GM19324 (cell line): Measurements from ENCODE around the gene CA5B.
A peak's percentile ranks its signal among the peaks of the same experiment; 100 is the strongest.
"Not testable (repeated sequence)": the region's sequence is repeated elsewhere in the genome, so short reads cannot be mapped to it uniquely, and the experiment has no call there.

Experiments used
- ATAC-seq: cut with Tn5 transposase; IDR thresholded peaks from one replicate; pipeline ENCODE4 v1.9.1; 2021; ENCODE audit warnings: mild to moderate bottlenecking, moderate library complexity; ENCODE audit not compliant: unreplicated experiment, low FRiP score

Gene CA5B

GRCh38 chrX:15747626-15748173 is 9.6 kb downstream of the CA5B start:
- ATAC-seq = no peak

DNA sequence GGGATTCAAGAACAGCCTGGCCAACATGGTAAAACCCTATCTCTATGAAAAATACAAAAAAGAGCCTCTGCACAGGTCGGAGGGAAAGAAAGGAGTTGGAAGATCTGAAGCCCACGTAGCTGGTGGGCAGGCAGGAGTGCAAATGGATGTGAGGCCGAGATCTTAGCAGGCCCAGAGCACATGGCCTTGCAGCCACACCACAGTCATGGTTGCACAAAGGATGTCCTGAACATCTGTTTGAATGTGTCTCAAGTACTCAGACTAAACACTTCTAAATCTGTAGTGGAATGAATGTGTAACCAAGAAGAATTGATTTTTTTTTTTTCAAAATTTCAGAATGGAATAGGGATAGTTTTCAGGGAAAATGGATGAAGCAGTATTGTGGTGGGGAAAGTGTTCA is 10.8 kb downstream of the CA5B start:
- no peak for ATAC-seq

GRCh38 chrX:15749642-15750610 is 11.9 kb downstream of the CA5B start:
- ATAC-seq = no peak

- no peak for ATAC-seq
These were observed 12.6 kb downstream of the CA5B start for GRCh38 chrX:15750611-15751154.

- ATAC-seq = no peak
These were observed 13.2 kb downstream of the CA5B start for GRCh38 chrX:15751155-15751819.

- ATAC-seq = no peak
These were observed 17.0 kb downstream of the CA5B start for GRCh38 chrX:15755091-15755490.

DNA sequence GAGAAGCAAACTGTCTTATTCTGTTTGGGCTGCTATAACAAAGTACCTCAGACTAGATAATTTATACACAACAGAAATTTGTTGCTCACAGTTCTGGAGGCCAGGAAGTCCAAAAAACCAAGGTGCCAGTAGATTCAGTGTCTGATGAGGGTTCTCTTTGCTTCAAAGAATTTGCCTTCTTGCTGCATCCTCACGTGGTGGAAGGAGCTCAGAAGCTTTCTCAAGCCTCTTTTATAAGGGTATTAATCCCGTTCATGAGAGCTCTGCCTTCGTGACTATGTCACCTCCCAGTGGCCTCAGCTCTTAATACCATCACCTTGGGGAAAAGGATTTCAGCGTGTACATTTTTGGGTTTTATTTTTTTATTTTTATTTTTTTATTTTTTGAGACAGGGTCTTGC is 20.1 kb downstream of the CA5B start:
- no peak for ATAC-seq

- ATAC-seq = not testable (repeated sequence)
These were observed 21.8 kb downstream of the CA5B start for GRCh38 chrX:15759886-15760285.

- ATAC-seq = no peak
These were observed 23.6 kb downstream of the CA5B start for GRCh38 chrX:15761564-15762191.

GRCh38 chrX:15769300-15769954 is 31.4 kb downstream of the CA5B start:
- ATAC-seq = no peak

DNA sequence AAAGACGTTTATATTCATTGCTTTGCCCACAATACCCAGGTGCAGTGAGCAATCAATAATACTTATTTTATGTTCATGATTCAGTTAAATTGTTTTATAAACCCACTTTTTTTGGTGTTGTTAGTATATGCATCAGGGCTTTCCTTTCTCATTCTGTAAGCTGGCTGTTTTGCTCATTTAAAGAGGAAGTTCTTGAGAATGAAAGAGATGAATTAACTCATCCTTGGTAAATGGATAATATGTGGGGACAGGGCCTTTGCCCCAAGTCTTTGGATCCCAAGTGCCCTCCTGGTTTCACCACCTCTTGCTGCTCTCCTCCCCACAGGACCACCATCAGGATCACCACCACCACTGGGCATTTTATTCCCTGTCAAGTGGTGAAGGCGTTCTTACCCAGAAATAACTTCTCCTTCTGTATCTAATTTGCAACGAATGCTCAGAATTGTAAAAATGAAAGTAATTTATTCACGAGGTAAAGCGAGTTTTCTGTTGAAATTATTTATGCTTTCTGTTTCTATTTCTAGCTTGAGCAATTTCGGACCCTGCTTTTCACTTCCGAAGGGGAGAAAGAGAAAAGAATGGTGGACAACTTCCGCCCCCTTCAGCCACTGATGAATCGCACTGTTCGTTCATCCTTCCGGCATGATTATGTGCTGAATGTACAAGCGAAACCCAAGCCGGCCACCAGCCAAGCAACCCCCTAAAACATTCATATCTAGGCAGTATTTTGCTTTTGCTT is 44.1 kb downstream of the CA5B start:
- ATAC-seq = peak; percentile 90

GRCh38 chrX:15785176-15785750 is 47.2 kb downstream of the CA5B start:
- ATAC-seq = no peak

DNA sequence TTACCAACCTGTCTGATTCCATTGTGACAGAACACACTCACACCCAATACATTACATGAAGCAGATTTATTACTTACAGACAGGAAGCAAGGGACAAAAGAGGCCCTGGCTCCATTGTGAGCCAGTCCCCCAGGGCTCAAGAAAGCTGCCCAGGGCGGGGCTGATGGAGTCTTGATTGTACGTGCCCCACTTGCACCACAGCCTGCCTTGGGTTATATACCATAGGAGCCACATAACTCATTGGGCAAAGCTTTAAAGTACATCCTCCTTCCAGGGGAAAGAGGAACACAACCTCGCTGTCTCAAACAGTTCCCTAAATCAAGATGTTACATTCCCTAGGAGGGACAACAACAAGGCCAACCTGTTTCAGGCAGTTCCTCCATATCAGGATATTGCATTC is 48.8 kb downstream of the CA5B start:
- no peak for ATAC-seq

GRCh38 chrX:15789979-15790768 is 52.1 kb downstream of the CA5B start, which contains the start of gene ZRSR2:
ZRSR2 (plus strand) TSS chrX:15790484; CDS start chrX:15790496, 12 bp downstream.
- ATAC-seq = peak; percentile 96

DNA sequence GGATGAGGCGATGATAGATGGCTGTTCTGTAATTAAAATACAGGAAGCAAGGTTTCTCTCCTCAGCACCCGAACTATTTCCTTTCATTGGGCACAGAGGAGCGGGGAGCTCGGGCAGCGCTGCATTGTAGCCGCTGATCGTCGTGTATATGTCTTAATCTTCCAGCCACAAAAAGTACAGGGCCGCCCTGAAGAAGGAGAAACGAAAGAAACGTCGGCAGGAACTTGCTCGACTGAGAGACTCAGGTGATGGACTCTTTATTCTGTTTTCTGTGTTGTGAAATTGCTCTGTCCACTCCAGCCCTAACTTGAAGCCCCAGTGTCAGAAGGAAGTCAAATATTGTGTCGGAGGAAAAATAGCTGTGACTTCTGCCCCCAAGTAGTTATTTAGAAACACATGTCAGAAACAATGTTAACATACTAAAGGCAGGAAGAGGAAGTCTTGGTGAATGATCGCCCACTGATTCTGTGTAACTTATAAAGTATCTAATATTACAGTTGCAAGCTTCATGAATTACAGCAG is 52.8 kb downstream of the CA5B start:
- ATAC-seq = peak; percentile 32

- ATAC-seq = no peak
These were observed 59.6 kb downstream of the CA5B start for GRCh38 chrX:15797707-15798106.

- no peak for ATAC-seq
These were observed 66.5 kb downstream of the CA5B start for GRCh38 chrX:15804563-15804962.

GRCh38 chrX:15808254-15808653 is 70.2 kb downstream of the CA5B start:
- no peak for ATAC-seq
